GM15510 (cell line): ENCODE data around the gene SELENOM.
A peak's percentile ranks its signal among the peaks of the same experiment; 100 is the strongest.

Experiments
- POLR2A ChIP-seq: IDR thresholded peaks from 3 replicates; pipeline ENCODE4 v1.6.1; 2011; ENCODE audit warnings: borderline replicate concordance; ENCODE audit not compliant: insufficient read length; ENCODE audit errors: extremely low read depth

SELENOM gene

GRCh38 chr22:31107178-31107893 is at the start of gene SELENOM:
SELENOM (minus strand) TSS chr22:31107568; CDS start chr22:31107505, 63 bp downstream.
- peak; percentile 37 for TF ChIP-seq POLR2A

DNA sequence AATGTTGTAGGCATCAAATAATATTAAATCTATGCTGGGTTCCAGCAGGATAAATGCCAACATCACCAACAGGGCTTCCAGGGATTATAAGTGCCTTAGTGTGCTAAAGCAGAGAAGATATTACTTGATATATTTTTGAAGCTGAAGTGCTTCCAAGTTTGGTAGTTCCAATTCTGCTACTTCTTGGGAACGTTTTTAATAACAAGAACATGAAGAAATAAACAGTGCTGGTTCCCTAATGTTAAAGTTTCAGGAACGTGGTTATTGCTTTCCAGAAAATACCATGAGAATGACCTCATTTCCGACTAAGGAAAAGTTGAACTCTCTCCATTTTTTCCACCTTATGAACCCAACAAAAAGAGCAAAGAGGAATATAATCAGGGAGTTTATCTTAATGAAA is 48.1 kb upstream of the SELENOM start:
- TF ChIP-seq POLR2A: no peak

DNA sequence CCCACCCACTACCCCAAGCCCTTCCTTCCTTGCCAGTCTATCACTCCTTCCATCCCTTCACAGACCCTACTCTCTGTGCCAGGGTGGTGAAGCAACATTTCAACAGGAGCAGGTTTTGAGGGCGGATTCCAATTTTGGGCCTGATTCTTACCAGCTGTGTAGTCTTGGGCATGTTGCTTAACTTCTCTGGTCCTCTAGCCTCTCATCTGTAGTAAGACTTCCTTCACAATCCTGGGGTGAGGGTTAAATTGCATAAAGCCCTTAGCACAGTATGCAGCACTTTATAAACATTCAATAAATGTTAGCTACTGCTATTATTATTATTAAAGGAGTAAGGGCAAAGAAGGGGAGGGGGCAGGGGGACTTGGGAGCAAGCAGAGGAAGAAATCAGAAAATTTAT is 47.6 kb upstream of the SELENOM start:
- TF ChIP-seq POLR2A: no peak

GRCh38 chr22:31153357-31153756 is 46.0 kb upstream of the SELENOM start:
- TF ChIP-seq POLR2A: no peak

DNA sequence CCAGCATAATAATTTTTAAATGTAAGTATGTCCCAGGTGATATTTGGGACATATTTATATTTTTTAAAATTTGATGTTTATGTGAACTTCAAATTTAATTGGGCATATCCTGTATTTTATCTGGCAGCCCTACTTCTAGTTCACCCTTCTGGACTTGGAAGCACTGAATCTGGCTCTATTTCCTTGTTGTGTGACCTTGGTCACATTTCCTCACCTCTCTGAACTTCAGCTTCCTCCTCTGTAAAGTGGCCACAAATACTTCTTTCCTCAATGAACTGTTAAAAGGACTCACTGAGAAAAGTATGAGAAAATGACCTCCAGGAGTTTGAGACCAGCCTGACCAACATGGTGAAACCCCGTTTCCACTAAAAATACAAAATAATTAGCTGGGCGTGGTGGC is 44.5 kb upstream of the SELENOM start:
- TF ChIP-seq POLR2A: no peak

GRCh38 chr22:31150615-31151014 is 43.2 kb upstream of the SELENOM start:
- TF ChIP-seq POLR2A: no peak

DNA sequence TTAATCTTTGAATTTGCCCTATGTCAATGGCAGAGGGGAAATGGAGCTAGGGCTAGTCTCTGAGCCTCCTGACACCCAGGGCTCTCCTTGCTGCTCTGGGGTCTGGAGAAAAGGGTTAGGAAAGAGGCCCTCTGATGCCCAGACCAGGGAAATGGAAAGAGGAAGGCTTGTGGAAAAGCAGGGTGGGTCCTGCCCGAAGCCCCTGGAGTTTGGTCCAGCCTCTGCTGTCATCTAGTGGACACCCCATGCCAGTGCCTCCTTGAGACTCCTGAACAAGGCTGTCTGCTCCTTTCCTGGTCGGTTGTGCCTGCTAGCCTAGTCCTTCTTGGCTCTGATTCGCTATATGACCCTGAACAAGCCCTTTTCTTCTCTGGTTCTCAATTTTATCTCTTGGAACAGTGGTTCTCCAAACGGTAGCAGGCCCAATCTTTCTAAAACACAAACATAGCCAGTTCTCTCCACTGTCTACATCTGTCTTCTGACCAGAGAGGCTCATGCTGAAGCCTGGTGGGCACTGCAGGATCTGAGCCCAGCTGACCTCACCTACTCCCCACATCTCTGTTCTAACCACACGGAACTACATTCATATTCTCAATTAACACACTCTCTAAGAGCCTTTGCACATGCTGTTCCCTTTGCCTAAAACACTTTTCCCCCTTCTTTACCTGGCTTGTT is 41.7 kb upstream of the SELENOM start:
- TF ChIP-seq POLR2A: no peak

- TF ChIP-seq POLR2A: no peak
Observed at GRCh38 chr22:31148488-31148887, 41.1 kb upstream of the SELENOM start.

- TF ChIP-seq POLR2A: no peak
Observed at GRCh38 chr22:31144223-31144622, 36.9 kb upstream of the SELENOM start.

DNA sequence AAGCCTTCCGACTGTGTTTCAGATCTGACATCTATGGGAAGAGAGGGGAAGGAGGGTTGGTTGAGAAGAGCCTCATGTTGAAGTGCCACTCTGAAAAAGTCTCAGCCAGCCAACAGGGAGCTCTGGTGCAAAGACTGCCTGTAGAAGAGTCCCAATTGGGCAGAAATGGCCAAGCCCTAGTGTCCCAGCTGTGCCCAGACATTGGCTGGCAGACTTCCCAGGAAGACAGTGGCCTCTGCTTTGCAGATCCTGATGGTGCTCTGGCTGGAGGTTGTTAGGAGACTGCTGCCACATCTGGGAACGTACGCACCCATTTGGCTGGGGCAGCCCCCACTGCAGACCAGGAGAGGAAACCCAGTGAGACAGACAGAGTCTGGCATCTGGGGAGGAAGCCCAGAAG is 36.2 kb upstream of the SELENOM start:
- TF ChIP-seq POLR2A: no peak

- TF ChIP-seq POLR2A: no peak
Observed at GRCh38 chr22:31143038-31143437, 35.7 kb upstream of the SELENOM start.

- TF ChIP-seq POLR2A: no peak
Observed at GRCh38 chr22:31142285-31142684, 34.9 kb upstream of the SELENOM start.

DNA sequence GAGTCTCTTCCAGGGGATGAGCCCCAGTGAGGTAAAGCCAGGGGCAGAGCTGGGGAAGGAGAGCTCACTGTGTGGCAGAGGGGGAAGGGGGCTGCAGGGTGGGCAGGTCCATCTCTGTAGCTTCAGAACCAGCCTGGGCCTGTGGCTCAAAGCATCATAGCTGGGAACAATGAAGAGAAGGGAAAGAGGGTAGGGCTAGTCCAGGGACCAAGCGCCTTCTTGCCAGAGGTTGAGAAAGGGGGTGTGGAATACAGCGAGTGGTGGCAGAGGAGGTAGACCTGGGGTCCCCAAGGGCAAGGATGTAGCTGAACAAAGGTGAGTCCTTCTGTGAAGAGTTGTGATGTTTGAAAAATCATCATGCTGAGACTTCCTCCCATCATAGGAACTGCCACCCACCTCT is 34.2 kb upstream of the SELENOM start:
- TF ChIP-seq POLR2A: no peak

DNA sequence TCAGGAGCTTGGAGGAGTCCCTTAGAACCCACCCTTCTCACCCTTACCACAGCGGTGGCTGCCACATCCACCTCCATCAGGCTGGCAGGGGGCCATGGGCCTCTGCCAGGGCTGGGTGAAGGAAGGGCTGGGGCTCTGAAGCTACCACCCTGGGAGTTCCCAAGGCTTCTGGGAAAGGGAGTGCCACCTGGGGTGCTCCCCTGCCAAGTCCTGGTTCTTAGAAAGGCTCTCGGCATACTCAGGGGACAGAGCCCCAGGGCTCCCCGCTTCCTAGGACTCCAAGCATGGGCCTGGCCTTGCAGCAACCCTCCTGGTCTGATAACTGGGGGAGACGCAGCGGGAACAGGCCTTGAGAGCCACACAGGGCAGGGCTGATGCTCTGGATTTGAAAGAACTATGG is 33.4 kb upstream of the SELENOM start:
- TF ChIP-seq POLR2A: no peak

DNA sequence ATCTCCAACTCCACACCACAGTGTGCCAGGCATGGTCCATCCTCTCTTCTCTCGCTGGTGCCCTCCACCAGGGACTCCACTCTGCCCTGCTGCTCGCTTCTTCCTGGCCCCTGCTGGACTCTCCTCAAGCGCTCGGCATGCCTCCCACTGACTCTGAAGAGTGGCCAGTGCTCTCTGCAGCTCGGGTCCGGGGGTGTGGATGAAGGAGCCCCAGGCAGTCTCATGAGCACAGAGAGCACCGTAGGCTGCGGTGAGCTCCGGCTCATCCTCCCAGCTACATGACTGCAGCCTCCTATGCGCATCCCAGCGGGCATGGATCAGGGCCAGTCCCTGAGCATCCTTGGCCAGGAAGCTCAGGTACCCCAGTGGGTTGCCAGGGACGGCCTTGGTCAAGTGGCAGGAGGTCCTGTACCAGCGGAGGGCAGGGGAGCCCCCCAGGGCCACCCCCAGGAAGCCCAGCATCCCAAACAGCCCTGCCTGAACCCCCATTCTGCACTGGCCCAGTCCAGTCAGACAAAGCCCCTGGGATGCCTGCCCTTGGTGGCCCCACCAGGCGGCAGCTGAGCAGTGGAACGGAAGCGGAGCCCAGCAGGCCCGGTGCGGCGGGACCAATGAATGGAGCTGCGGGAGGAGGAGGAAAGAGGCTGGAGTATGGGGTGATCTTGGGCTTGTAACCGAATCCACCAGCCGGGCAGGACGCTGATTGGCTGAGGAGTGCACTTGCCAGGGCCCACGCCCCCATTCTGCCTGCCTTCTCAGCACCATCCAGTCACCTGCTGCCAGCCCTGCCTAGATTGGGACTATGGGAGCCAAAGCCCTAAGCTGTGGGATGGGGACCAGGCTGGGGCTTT is 32.7 kb upstream of the SELENOM start, which contains the start of gene PLA2G3:
Gene PLA2G3 (minus strand): TSS at position 643 of the 851 bp plus-strand sequence. CDS start 154 bp downstream, at position 489.
- TF ChIP-seq POLR2A: no peak
